Glutamatergic neuron (in vitro differentiated cells): ENCODE results near the gene PCYT2. TPM values are rescaled to one million over a fixed set of nuclear protein-coding genes. Genes with fewer than 3 reads are reported as not detected.

Experiments
- DNase-seq: peaks from one replicate; pipeline ENCODE4 v3.0.0; 2022
- H3K27ac Mint-ChIP-seq: one replicate; pipeline ENCODE4 v1.8.0; 2020; ENCODE audit warnings: mild to moderate bottlenecking, mixed read lengths, inconsistent platforms; ENCODE audit not compliant: unreplicated experiment
- H3K27me3 Mint-ChIP-seq: one replicate; pipeline ENCODE4 v1.8.0; 2020; ENCODE audit warnings: mild to moderate bottlenecking, moderate library complexity, mixed read lengths, inconsistent platforms; ENCODE audit not compliant: unreplicated experiment
- H3K36me3 Mint-ChIP-seq: one replicate; pipeline ENCODE4 v1.8.0; 2020; ENCODE audit warnings: mild to moderate bottlenecking, mixed read lengths, inconsistent platforms; ENCODE audit not compliant: unreplicated experiment
- H3K4me1 Mint-ChIP-seq: one replicate; pipeline ENCODE4 v1.8.0; 2020; ENCODE audit warnings: mild to moderate bottlenecking, low read depth, mixed read lengths, inconsistent platforms; ENCODE audit not compliant: unreplicated experiment
- H3K4me3 Mint-ChIP-seq: one replicate; pipeline ENCODE4 v1.8.0; 2020; ENCODE audit warnings: mild to moderate bottlenecking, mixed read lengths, inconsistent platforms; ENCODE audit not compliant: unreplicated experiment
- H3K9me3 Mint-ChIP-seq: one replicate; pipeline ENCODE4 v1.8.0; 2020; ENCODE audit warnings: mild to moderate bottlenecking, moderate library complexity, mixed read lengths, inconsistent platforms; ENCODE audit not compliant: unreplicated experiment
- total RNA-seq: library from RNA; stranded (reverse); fragmentation: NEBNext Ultra II Directional; extraction: Animal tissue kit (Norgen Biotek cat#: 25700); gene quantifications from one replicate; pipeline ENCODE4 v1.2.1, GENCODE V29; 2021; ENCODE audit not compliant: unreplicated experiment
- TF ChIP-seq, protein P1 (sequence below): fragments of 200-600 bp; sonication (generic); IDR thresholded peaks from one replicate; pipeline ENCODE4 v1.5.0; 2021; ENCODE audit not compliant: partially characterized antibody, unreplicated experiment

Gene PCYT2
- total RNA-seq, 1 donor from 2014 or later = 63.0 TPM

DNA sequence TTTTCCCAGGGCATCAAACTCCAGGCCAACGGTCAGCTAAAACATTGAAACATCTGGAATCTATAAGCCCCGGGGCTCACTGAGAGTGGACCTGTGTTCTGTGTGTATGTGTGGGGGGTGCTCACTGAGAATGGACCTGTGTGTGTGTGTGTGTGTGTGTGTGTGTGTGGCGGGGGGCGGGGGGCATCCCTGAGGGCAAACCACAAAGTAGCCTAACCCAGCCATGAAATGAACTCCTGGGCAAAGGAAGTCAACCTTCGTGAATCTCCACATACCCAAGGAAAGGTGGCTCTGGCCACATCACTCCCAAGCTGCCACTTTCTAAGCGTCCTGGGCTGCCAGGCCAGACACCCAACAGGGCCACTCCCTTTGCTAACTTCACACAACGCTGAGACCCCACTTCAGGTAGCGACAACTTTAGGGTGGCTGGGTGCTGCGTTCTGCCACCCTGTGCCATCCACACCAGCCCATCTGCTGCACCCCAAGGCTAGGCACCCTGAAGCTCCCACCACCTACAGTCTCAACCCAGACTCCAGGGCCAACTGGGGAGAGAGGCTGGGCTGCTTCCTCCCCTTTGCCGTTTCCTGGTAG, 14.8 kb upstream of the PCYT2 start:
- Mint-ChIP-seq H3K27me3 (peaks cover 5% of the 10 kb centered on the region), H3K4me1 (peaks cover 28% of the 10 kb centered on the region), H3K9me3 (peaks cover 8% of the 10 kb centered on the region), H3K36me3 (no peaks in the 10 kb centered on the region), H3K4me3 (peak overlapping the region; percentile 90), H3K27ac (peak overlapping the region; percentile 72)
- TF ChIP-seq, protein P1, sequence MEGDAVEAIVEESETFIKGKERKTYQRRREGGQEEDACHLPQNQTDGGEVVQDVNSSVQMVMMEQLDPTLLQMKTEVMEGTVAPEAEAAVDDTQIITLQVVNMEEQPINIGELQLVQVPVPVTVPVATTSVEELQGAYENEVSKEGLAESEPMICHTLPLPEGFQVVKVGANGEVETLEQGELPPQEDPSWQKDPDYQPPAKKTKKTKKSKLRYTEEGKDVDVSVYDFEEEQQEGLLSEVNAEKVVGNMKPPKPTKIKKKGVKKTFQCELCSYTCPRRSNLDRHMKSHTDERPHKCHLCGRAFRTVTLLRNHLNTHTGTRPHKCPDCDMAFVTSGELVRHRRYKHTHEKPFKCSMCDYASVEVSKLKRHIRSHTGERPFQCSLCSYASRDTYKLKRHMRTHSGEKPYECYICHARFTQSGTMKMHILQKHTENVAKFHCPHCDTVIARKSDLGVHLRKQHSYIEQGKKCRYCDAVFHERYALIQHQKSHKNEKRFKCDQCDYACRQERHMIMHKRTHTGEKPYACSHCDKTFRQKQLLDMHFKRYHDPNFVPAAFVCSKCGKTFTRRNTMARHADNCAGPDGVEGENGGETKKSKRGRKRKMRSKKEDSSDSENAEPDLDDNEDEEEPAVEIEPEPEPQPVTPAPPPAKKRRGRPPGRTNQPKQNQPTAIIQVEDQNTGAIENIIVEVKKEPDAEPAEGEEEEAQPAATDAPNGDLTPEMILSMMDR = no peak
- no peak for DNase-seq

DNA sequence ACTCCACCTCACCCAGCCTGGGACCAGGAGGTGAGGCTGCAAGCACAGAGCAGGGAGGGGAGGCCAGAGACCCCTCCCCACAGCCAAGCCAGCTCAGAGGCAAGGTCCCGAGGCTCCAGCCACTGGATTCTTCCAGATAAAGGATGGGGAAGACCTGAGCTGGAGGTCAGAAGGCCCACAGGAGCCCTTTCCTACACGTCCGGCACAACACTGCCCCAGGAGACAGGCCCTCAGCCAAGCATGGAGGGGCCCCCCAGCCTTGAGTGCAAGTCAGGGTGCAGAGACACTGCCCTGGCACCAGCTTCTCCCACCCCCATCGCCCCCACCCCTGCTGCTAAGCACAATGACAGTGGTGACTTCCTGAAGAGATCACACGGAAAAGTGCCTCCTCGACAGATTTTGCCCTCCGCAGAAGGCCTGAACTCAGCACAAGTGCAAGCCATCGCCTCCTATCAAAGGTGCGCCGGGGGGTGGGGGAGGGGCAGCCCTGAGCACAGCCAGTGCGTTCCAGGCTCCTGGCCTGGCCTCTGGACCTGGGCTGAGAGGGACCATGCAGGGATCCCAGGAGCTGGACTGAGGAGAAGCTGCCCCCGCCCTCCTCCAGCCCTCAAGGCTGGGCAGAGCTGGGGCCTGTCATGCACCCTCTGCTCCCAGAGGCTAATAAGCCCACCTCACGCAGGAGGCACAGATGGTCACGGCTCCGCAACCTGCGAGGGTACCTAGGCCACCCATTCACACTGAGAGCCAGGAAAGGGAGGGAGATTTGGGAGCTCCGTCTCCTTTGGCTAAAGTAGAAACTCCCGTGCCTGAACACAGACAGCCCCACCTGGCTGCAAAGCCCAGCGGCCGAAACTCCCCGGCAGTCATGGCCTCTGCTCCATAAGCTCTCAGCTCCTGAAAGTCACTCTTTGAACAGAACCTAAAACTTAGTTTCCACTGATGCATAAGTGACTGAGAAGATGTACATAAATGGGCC, 13.6 kb upstream of the PCYT2 start:
- TF ChIP-seq, protein P1 = no peak
- no peak for DNase-seq
- Mint-ChIP-seq H3K27me3 (peaks cover 5% of the 10 kb centered on the region), H3K9me3 (peaks cover 8% of the 10 kb centered on the region), H3K4me3 (peak overlapping the region; percentile 77), H3K36me3 (no peaks in the 10 kb centered on the region), H3K4me1 (peaks cover 23% of the 10 kb centered on the region), H3K27ac (peak overlapping the region; percentile 48)

DNA sequence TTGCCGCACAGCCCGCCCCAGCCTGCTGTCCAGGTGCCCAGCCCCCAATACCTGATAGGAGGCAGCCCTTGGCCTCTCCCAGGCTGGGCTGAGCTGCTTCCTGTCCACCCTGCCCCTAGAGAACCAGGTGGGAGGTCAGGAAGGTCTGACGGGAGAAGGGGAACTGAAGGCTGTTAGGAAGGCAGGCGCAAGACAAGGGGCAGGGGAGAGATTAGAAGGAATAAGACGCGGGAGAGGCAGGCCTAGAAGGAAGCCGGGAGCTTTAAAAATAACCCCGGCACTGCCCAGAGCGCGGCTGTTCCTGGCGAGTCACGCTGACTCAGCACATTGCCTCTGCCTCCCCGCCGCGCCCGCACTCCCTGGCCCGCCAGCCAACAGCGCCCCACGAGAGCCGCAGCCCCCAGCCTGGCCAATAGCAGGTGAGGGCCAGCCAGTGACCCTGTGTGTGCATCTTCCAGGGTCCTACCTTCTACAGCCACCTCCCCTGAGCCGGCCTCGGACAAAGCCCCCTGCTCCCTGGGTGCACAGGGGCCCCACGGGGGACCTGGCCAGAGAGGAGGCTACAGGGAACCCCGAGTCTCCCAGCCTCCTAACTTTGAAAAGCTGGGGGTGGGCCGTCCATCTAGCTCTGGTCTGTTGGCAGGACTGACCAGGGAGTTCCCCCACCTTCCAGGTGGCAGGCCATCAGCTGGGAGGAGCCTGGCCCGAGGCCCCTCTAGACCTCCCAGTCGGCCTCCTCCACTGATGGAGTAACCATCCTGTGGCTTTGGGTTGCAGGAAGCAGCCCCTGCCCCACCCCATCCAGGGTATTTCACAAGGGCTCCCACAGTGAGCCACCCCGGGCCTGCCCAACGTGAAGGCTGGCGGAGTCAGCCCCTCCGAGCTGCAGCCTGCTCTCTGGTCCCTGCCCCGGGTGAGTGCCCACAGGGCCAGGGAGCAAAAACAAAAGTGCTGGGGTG, 12.4 kb upstream of the PCYT2 start:
- Mint-ChIP-seq H3K4me3 (peak overlapping the region; percentile 77), H3K36me3 (peaks cover 5% of the 10 kb centered on the region), H3K9me3 (peaks cover 10% of the 10 kb centered on the region), H3K27ac (peak overlapping the region; percentile 80), H3K27me3 (peaks cover 5% of the 10 kb centered on the region), H3K4me1 (peaks cover 28% of the 10 kb centered on the region)
- DNase-seq = peak; percentile 71
- TF ChIP-seq, protein P1 = no peak

DNA sequence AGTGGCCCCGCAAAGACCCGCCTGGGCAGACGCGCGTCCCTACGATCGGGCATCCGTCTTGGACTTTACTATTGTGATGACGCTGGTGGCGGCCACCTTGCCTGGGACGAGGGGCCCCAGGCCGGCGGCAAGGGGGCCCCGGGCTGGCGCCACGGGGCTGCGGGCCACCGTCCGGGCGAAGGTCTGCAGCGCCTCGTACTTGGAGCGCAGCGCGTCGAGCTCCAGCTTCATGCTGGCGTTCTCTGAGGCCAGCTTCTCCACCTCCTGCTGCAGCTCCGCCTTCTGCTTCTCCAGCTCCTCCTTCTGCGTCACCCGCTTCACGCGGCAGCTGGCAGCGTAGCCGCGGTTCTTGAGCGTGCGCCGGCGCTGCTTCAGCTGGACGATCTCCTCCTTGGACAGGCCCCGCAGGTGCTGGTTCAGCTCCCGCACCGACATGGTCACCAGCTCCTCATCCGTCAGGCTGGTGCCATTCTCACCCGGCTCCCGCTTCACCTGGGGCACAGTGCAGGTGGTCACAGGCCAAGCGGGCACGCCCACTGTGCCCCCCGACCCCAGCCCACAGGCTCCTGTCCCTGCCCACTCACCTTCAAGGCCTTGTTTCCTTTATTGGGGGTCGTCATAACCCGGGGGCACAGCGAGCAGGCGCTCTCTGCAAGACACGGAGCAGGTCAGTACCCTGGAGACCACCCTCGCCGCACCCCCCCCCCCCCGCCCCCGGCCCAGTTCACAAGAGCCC, 11.5 kb upstream of the PCYT2 start:
- H3K4me1 Mint-ChIP-seq = peaks cover 28% of the 10 kb centered on the region
- H3K27ac Mint-ChIP-seq = no peak overlapping the region
- DNase-seq = no peak
- TF ChIP-seq, protein P1 = no peak
- H3K9me3 Mint-ChIP-seq = peaks cover 10% of the 10 kb centered on the region
- peak overlapping the region; percentile 34 for H3K4me3 Mint-ChIP-seq
- H3K36me3 Mint-ChIP-seq = peaks cover 5% of the 10 kb centered on the region
- H3K27me3 Mint-ChIP-seq = peaks cover 8% of the 10 kb centered on the region
